Neural cell (in vitro differentiated cells): ENCODE results near the gene TXLNB.

Source experiments
- CTCF ChIP-seq: fragments of 450-650 bp; IDR thresholded peaks from 2 replicates; pipeline ENCODE4 v1.5.1; 2014; ENCODE audit warnings: antibody characterized with exemption, mild to moderate bottlenecking, moderate library complexity; ENCODE audit not compliant: poor library complexity, severe bottlenecking
- EP300 ChIP-seq: fragments of 450-650 bp; conservative IDR thresholded peaks from 2 replicates; pipeline ENCODE4 v1.6.1; 2014; ENCODE audit warnings: antibody characterized with exemption, mild to moderate bottlenecking, moderate library complexity; ENCODE audit not compliant: poor library complexity, severe bottlenecking
- EZH2 ChIP-seq: fragments of 200-600, 300-800 bp; shearing (Covaris generic), sonication (generic); IDR thresholded peaks from 2 replicates; pipeline ENCODE4 v1.6.1; 2014; ENCODE audit warnings: antibody characterized with exemption, low read length, borderline replicate concordance, mild to moderate bottlenecking; ENCODE audit not compliant: insufficient read depth, poor library complexity, severe bottlenecking
- MXI1 ChIP-seq: fragments of 450-650 bp; conservative IDR thresholded peaks from 2 replicates; pipeline ENCODE4 v1.6.1; 2014; ENCODE audit warnings: antibody characterized with exemption, mild to moderate bottlenecking; ENCODE audit not compliant: poor library complexity, severe bottlenecking
- POLR2AphosphoS5 ChIP-seq: IDR thresholded peaks from 2 replicates; pipeline ENCODE4 v1.6.1; 2012
- REST ChIP-seq: IDR thresholded peaks from 2 replicates; pipeline ENCODE4 v1.6.1; 2012; ENCODE audit warnings: borderline replicate concordance

GRCh38 chr6:139278190-139278589 is 13.6 kb downstream of the TXLNB start:
- no peak for TF ChIP-seq REST
- no peak for TF ChIP-seq CTCF
- TF ChIP-seq EP300, result no peak
- no peak for TF ChIP-seq POLR2AphosphoS5
- no peak for TF ChIP-seq EZH2
- TF ChIP-seq MXI1, result no peak
